Nephron (organoid): ENCODE results near the gene TJAP1.

Source experiments
- H3K27ac Mint-ChIP-seq, 3 experiments: 2 replicates each; pipeline ENCODE4 v1.8.0; 2020; ENCODE audit warnings: mixed read lengths in 3 of 3, mild to moderate bottlenecking in 2 of 3, moderate library complexity in 1 of 3
- H3K27me3 Mint-ChIP-seq: 2 replicates; pipeline ENCODE4 v1.8.0; 2021; ENCODE audit warnings: low read depth, mild to moderate bottlenecking, moderate library complexity, mixed read lengths
- H3K36me3 Mint-ChIP-seq: 2 replicates; pipeline ENCODE4 v1.8.0; 2020; ENCODE audit warnings: low read depth, mixed read lengths
- H3K4me1 Mint-ChIP-seq: 2 replicates; pipeline ENCODE4 v1.8.0; 2020; ENCODE audit warnings: mixed read lengths
- H3K4me3 Mint-ChIP-seq, 3 experiments: 2 replicates each; pipeline ENCODE4 v1.8.0; 2020; ENCODE audit warnings: mild to moderate bottlenecking in 3 of 3, mixed read lengths in 3 of 3, moderate library complexity in 2 of 3
- H3K9me3 Mint-ChIP-seq: 2 replicates; pipeline ENCODE4 v1.8.0; 2020; ENCODE audit warnings: mixed read lengths
- CTCF ChIP-seq, 3 experiments: fragments of 200-600 bp; sonication (generic); IDR thresholded peaks; one replicate each; pipeline ENCODE4 v1.5.0; 2021; ENCODE audit warnings: antibody characterized with exemption in 3 of 3; ENCODE audit not compliant: unreplicated experiment in 3 of 3

Gene TJAP1

GRCh38 chr6:43490523-43490939 lies 13.2 kb downstream of the TJAP1 start:
- Mint-ChIP-seq H3K4me1 (peaks cover 46% of the 10 kb centered on the region), H3K36me3 (peaks cover 5% of the 10 kb centered on the region), H3K4me3 (no peak overlapping the region), H3K9me3 (no peaks in the 10 kb centered on the region), H3K27me3 (no peaks in the 10 kb centered on the region), H3K27ac (peak overlapping the region in 1 of 3 experiments; percentile 6)
- TF ChIP-seq CTCF (IDR thresholded peaks at IDR 0.05; ENCODE audit: unreplicated experiment in 3 of 3): no peak

GRCh38 chr6:43491750-43492661 lies 14.6 kb downstream of the TJAP1 start:
- Mint-ChIP-seq H3K4me1 (peaks cover 47% of the 10 kb centered on the region), H3K36me3 (peaks cover 5% of the 10 kb centered on the region), H3K27ac (no peak overlapping the region), H3K27me3 (no peaks in the 10 kb centered on the region), H3K4me3 (peak overlapping the region in 1 of 3 experiments; percentile 48), H3K9me3 (no peaks in the 10 kb centered on the region)
- no peak for TF ChIP-seq CTCF (IDR thresholded peaks at IDR 0.05; ENCODE audit: unreplicated experiment in 3 of 3)

GRCh38 chr6:43492673-43493072 lies 15.3 kb downstream of the TJAP1 start:
- Mint-ChIP-seq H3K27ac (no peak overlapping the region), H3K36me3 (peaks cover 5% of the 10 kb centered on the region), H3K27me3 (no peaks in the 10 kb centered on the region), H3K9me3 (no peaks in the 10 kb centered on the region), H3K4me3 (peak overlapping the region in 1 of 3 experiments; percentile 48), H3K4me1 (peaks cover 53% of the 10 kb centered on the region)
- no peak for TF ChIP-seq CTCF (IDR thresholded peaks at IDR 0.05; ENCODE audit: unreplicated experiment in 3 of 3)

DNA sequence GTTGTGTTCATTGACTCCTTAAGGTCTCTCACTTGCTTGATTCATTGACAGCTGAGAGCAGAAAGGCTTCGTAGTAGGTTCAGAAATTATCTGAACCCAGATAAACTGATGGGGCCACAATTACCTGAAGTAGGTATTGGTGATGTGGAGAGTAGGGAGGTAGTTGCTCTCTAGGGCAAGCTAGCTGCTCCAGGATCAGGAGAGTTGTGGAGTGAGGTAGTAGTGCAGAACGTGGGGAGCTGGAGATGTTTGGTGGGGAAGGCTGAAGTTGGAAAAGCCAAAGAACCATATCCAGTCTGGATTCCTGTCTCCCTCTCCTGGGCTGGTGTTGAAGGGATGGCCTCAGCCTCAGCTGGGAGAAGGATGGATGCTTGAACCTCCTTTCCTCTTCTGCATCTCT lies 15.9 kb downstream of the TJAP1 start:
- Mint-ChIP-seq H3K27ac (no peak overlapping the region), H3K9me3 (no peaks in the 10 kb centered on the region), H3K36me3 (peaks cover 5% of the 10 kb centered on the region), H3K4me3 (no peak overlapping the region), H3K4me1 (peaks cover 49% of the 10 kb centered on the region), H3K27me3 (no peaks in the 10 kb centered on the region)
- no peak for TF ChIP-seq CTCF (IDR thresholded peaks at IDR 0.05; ENCODE audit: unreplicated experiment in 3 of 3)

DNA sequence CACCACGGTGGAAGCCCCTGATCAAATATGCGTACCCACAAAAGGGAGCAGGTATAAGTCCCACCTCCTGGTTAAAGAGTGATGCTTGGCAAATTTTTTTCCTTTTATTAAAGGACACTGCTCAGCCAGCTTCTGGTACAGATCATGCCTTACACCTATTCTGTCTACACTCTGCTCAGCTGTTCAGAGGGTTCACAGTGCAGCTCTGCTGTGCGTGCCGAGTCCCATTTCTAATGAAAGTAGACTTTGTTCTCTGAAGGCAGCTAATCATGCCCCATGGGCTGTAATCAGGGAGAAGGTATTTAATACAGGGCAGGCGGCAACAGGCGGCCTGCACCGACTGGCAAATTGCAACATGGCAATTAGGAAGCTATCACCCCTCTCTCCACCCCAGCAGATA lies 16.5 kb downstream of the TJAP1 start:
- H3K36me3 Mint-ChIP-seq: peaks cover 7% of the 10 kb centered on the region
- no peaks in the 10 kb centered on the region for H3K27me3 Mint-ChIP-seq
- no peak overlapping the region for H3K4me3 Mint-ChIP-seq
- peak overlapping the region in 1 of 3 experiments; percentile 25 for H3K27ac Mint-ChIP-seq
- TF ChIP-seq CTCF (IDR thresholded peaks at IDR 0.05; ENCODE audit: unreplicated experiment in 3 of 3): no peak
- H3K9me3 Mint-ChIP-seq: no peaks in the 10 kb centered on the region
- peaks cover 43% of the 10 kb centered on the region for H3K4me1 Mint-ChIP-seq

GRCh38 chr6:43494321-43494720 lies 17.0 kb downstream of the TJAP1 start:
- no peak overlapping the region for H3K4me3 Mint-ChIP-seq
- H3K27me3 Mint-ChIP-seq: no peaks in the 10 kb centered on the region
- peaks cover 11% of the 10 kb centered on the region for H3K36me3 Mint-ChIP-seq
- no peak for TF ChIP-seq CTCF (IDR thresholded peaks at IDR 0.05; ENCODE audit: unreplicated experiment in 3 of 3)
- no peaks in the 10 kb centered on the region for H3K9me3 Mint-ChIP-seq
- peaks cover 41% of the 10 kb centered on the region for H3K4me1 Mint-ChIP-seq
- no peak overlapping the region for H3K27ac Mint-ChIP-seq
